DOHH2 (cell line): ENCODE results near the gene ZFPL1.

Experiments
- H3F3A ChIP-seq: fragments of 200-600 bp; sonication (generic), shearing (Covaris generic); 2 replicates; pipeline ENCODE4 v1.6.0; 2016; ENCODE audit warnings: antibody characterized with exemption, mild to moderate bottlenecking; ENCODE audit not compliant: control insufficient read depth, insufficient read depth
- H3K27ac ChIP-seq: fragments of 200-600 bp; sonication (generic); 2 replicates; pipeline ENCODE4 v1.5.1; 2014; ENCODE audit warnings: low read depth, mild to moderate bottlenecking, low read length, moderate library complexity
- H3K27me3 ChIP-seq: fragments of 200-600 bp; sonication (generic); 2 replicates; pipeline ENCODE4 v1.6.1; 2014; ENCODE audit warnings: mild to moderate bottlenecking, low read length, mixed read lengths; ENCODE audit not compliant: control insufficient read depth
- H3K36me3 ChIP-seq: fragments of 200-600 bp; sonication (generic); 2 replicates; pipeline ENCODE4 v1.6.1; 2014; ENCODE audit warnings: mild to moderate bottlenecking, low read length, moderate library complexity, mixed read lengths; ENCODE audit not compliant: control insufficient read depth
- H3K4me1 ChIP-seq: fragments of 200-600 bp; sonication (generic); 2 replicates; pipeline ENCODE4 v1.6.1; 2014; ENCODE audit warnings: mild to moderate bottlenecking, low read length, mixed read lengths; ENCODE audit not compliant: control insufficient read depth
- H3K4me2 ChIP-seq: fragments of 200-600 bp; sonication (generic); 2 replicates; pipeline ENCODE4 v1.6.0; 2014; ENCODE audit warnings: mild to moderate bottlenecking, low read length, moderate library complexity
- H3K4me3 ChIP-seq: fragments of 200-600 bp; sonication (generic); 2 replicates; pipeline ENCODE4 v1.5.1; 2014; ENCODE audit warnings: mild to moderate bottlenecking, low read length, mixed read lengths
- H3K79me2 ChIP-seq: fragments of 200-600 bp; sonication (generic); 2 replicates; pipeline ENCODE4 v1.6.1; 2014; ENCODE audit warnings: mild to moderate bottlenecking, low read length, mixed read lengths; ENCODE audit not compliant: control insufficient read depth
- H3K9me2 ChIP-seq: fragments of 200-600 bp; sonication (generic); replicated peaks from 2 replicates; pipeline ENCODE4 v1.6.1; 2014; ENCODE audit warnings: mild to moderate bottlenecking, low read length, mixed read lengths; ENCODE audit not compliant: control insufficient read depth
- H3K9me3 ChIP-seq: fragments of 200-600 bp; sonication (generic); 2 replicates; pipeline ENCODE4 v1.6.1; 2014; ENCODE audit warnings: antibody characterized with exemption, low read length, mixed read lengths; ENCODE audit not compliant: control insufficient read depth, insufficient read depth
- H4K20me1 ChIP-seq: fragments of 200-600 bp; sonication (generic); 2 replicates; pipeline ENCODE4 v1.6.0; 2014; ENCODE audit warnings: low read depth, mild to moderate bottlenecking, antibody characterized with exemption, low read length, moderate library complexity; ENCODE audit not compliant: control insufficient read depth, insufficient read depth
- CTCF ChIP-seq: fragments of 200-600 bp; sonication (generic); IDR thresholded peaks from one replicate; pipeline ENCODE4 v1.5.1; 2014; ENCODE audit warnings: antibody characterized with exemption, mild to moderate bottlenecking, low read depth, low read length; ENCODE audit not compliant: poor library complexity, severe bottlenecking
- EZH2phosphoT487 ChIP-seq: fragments of 200-600 bp; sonication (generic); IDR thresholded peaks from 2 replicates; pipeline ENCODE4 v1.6.1; 2017; ENCODE audit warnings: borderline replicate concordance, mild to moderate bottlenecking, antibody characterized with exemption, low read length, moderate library complexity, mixed read lengths

The ZFPL1 gene

GRCh38 chr11:65066805-65067291 is 17.2 kb upstream of the ZFPL1 start:
- H3K4me3 ChIP-seq, result no peak overlapping the region
- no peaks in the 10 kb centered on the region for H3K9me3 ChIP-seq
- no peaks in the 10 kb centered on the region for H3K27me3 ChIP-seq
- TF ChIP-seq CTCF (no peak), EZH2phosphoT487 (no peak)
- no peaks in the 10 kb centered on the region for H3K79me2 ChIP-seq
- peaks cover 5% of the 10 kb centered on the region for H3K4me1 ChIP-seq
- H3K4me2 ChIP-seq, result no peak overlapping the region
- no peaks in the 10 kb centered on the region for H3K36me3 ChIP-seq
- H3F3A ChIP-seq, result no peaks in the 10 kb centered on the region
- H4K20me1 ChIP-seq, result no peaks in the 10 kb centered on the region
- no peak overlapping the region for H3K27ac ChIP-seq
- H3K9me2 ChIP-seq, result no peaks in the 10 kb centered on the region

GRCh38 chr11:65067446-65067845 is 16.6 kb upstream of the ZFPL1 start:
- Histone ChIP-seq H3K79me2 (no peaks in the 10 kb centered on the region), H3F3A (no peaks in the 10 kb centered on the region), H3K4me3 (no peak overlapping the region), H3K27ac (no peak overlapping the region), H3K27me3 (no peaks in the 10 kb centered on the region), H3K4me2 (no peak overlapping the region), H4K20me1 (no peaks in the 10 kb centered on the region), H3K9me3 (no peaks in the 10 kb centered on the region), H3K4me1 (peaks cover 11% of the 10 kb centered on the region), H3K9me2 (no peaks in the 10 kb centered on the region), H3K36me3 (no peaks in the 10 kb centered on the region)
- TF ChIP-seq EZH2phosphoT487, result no peak

- Histone ChIP-seq H3K27me3 (no peaks in the 10 kb centered on the region), H3K36me3 (no peaks in the 10 kb centered on the region), H4K20me1 (no peaks in the 10 kb centered on the region), H3K4me3 (no peak overlapping the region), H3K4me1 (peaks cover 18% of the 10 kb centered on the region), H3K4me2 (no peak overlapping the region), H3K79me2 (no peaks in the 10 kb centered on the region), H3K27ac (no peak overlapping the region), H3K9me2 (no peaks in the 10 kb centered on the region), H3F3A (no peaks in the 10 kb centered on the region), H3K9me3 (no peaks in the 10 kb centered on the region)
- no peak for TF ChIP-seq CTCF
- TF ChIP-seq EZH2phosphoT487, result no peak
Measured at GRCh38 chr11:65069217-65069616, 14.8 kb upstream of the ZFPL1 start.

GRCh38 chr11:65071907-65072630 is 12.0 kb upstream of the ZFPL1 start:
- Histone ChIP-seq H3K27me3 (no peaks in the 10 kb centered on the region), H3F3A (no peaks in the 10 kb centered on the region), H3K4me2 (peak overlapping the region; percentile 39), H3K4me3 (no peak overlapping the region; the same call in 1 of the 2 replicates), H3K36me3 (peaks cover 17% of the 10 kb centered on the region), H3K79me2 (peaks cover 7% of the 10 kb centered on the region), H3K9me3 (no peaks in the 10 kb centered on the region), H3K27ac (no peak overlapping the region), H4K20me1 (no peaks in the 10 kb centered on the region), H3K9me2 (no peaks in the 10 kb centered on the region), H3K4me1 (peaks cover 18% of the 10 kb centered on the region)
- TF ChIP-seq EZH2phosphoT487 (no peak), CTCF (no peak)
